Brain microvascular endothelial cell (primary cell): ENCODE measurements around the gene ANO3.

ENCODE experiments used
- DNase-seq: peaks from one replicate; pipeline ENCODE4 v3.0.0-alpha.2; 2020
- H3K27ac ChIP-seq: fragments of 250-450 bp; sonication (Bioruptor Pico); 2 replicates; pipeline ENCODE4 v1.5.1; 2020; ENCODE audit warnings: mild to moderate bottlenecking, moderate library complexity
- H3K27me3 ChIP-seq: fragments of 250-450 bp; sonication (Bioruptor Pico); replicated peaks from 2 replicates; pipeline ENCODE4 v1.5.1; 2020; ENCODE audit warnings: mild to moderate bottlenecking
- H3K36me3 ChIP-seq: fragments of 250-450 bp; sonication (Bioruptor Pico); replicated peaks from 2 replicates; pipeline ENCODE4 v1.5.1; 2020; ENCODE audit warnings: mild to moderate bottlenecking
- H3K4me3 ChIP-seq: 2 replicates; pipeline ENCODE4 v1.5.1; 2011; ENCODE audit warnings: low read depth, mild to moderate bottlenecking, control low read depth, low read length, moderate library complexity
- in situ Hi-C: cut with HindIII; loops from 2 replicates; pipeline ENCODE4 v1.10.0; 2017; ENCODE audit warnings: low sequenced_read_pairs, low pct_ligation_motif_present
- TF ChIP-seq, protein P1 (sequence below): IDR thresholded peaks from 2 replicates; pipeline ENCODE4 v1.5.1; 2011; ENCODE audit warnings: low read depth, mild to moderate bottlenecking, moderate library complexity, low read length, control low read depth, inconsistent platforms; ENCODE audit errors: missing control alignments

Gene ANO3

DNA sequence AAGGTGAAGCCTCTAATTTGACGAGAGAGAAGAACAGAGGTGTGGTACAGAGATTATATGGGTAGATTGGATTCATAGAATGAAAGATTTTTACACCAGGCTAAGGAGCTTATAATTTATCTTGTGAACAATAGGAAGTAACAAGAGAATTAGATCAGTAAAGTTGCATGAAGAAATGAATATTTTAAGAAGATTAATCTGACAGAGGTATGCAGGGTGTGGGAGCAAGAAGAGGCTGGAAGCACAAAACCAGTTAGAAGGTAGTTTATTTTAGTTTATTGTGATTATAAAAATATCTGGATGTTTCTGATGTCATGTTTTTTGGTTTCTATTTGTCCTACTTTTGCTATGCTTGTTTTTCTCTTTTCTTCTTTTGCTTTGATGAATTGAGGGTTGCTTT, 374.3 kb downstream of the ANO3 start:
- in situ Hi-C loops = no loop called here
- Histone ChIP-seq H3K36me3 (no peaks in the 10 kb centered on the region), H3K4me3 (no peak overlapping the region), H3K27me3 (no peaks in the 10 kb centered on the region), H3K27ac (no peak overlapping the region)
- DNase-seq = no peak
- TF ChIP-seq, protein P1, sequence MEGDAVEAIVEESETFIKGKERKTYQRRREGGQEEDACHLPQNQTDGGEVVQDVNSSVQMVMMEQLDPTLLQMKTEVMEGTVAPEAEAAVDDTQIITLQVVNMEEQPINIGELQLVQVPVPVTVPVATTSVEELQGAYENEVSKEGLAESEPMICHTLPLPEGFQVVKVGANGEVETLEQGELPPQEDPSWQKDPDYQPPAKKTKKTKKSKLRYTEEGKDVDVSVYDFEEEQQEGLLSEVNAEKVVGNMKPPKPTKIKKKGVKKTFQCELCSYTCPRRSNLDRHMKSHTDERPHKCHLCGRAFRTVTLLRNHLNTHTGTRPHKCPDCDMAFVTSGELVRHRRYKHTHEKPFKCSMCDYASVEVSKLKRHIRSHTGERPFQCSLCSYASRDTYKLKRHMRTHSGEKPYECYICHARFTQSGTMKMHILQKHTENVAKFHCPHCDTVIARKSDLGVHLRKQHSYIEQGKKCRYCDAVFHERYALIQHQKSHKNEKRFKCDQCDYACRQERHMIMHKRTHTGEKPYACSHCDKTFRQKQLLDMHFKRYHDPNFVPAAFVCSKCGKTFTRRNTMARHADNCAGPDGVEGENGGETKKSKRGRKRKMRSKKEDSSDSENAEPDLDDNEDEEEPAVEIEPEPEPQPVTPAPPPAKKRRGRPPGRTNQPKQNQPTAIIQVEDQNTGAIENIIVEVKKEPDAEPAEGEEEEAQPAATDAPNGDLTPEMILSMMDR = no peak

DNA sequence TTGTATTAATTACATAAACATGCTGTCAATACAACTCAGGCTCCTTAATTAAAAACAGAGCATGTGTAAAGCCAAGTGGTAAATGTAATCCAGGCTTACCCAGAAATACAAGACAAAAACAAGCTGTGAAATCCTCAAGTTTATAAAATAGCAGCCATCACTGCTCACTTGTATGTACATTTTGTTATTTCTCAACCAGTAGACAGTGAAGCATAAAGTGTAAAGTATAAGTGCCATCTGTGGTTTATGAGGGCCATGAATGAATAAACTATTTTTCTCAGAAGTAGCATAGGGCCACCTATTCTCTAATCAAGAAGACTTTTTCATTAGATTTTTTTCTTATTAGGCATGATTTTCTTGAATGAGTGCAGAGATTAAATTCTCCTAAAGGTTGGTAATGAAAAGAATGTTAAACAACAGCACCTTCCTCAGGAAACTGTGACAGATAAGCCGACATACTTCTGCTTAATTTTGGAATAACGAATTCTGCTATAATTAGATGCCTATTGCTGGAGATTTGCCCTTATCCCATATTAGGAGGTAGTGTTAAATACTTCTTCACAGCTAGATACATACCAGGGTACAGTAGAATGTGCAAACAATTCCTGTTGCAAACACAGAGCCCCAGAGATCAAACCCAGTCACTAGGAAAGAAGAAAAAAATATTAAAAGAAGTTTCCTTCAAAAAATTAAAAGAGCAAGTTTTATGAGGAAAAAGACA, 377.0 kb downstream of the ANO3 start:
- DNase-seq = no peak
- Histone ChIP-seq H3K27me3 (no peaks in the 10 kb centered on the region), H3K27ac (no peak overlapping the region), H3K4me3 (no peak overlapping the region), H3K36me3 (no peaks in the 10 kb centered on the region)
- in situ Hi-C loops = no loop called here
- TF ChIP-seq, protein P1 = no peak

DNA sequence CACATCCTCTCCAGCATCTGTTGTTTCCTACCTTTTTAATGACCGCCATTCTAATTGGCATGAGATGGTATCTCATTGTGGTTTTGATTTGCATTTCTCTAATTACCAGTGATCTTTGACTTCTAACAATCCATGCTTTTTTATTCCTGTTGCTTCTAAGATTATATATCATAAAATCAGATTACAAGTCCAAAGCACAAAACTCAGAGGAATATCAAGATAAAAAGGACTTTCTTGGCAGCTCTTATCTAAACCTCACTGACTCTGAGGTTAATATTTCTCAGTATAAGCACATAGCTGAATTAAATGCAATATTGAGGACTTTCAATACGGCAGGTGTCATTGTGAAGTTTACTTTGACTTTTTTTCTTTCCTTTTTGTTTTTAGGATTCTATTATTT, 378.6 kb downstream of the ANO3 start:
- no peak overlapping the region for H3K4me3 ChIP-seq
- DNase-seq = no peak
- in situ Hi-C loops = no loop called here
- H3K36me3 ChIP-seq = no peaks in the 10 kb centered on the region
- TF ChIP-seq, protein P1 = no peak
- H3K27me3 ChIP-seq = no peaks in the 10 kb centered on the region
- no peak overlapping the region for H3K27ac ChIP-seq

DNA sequence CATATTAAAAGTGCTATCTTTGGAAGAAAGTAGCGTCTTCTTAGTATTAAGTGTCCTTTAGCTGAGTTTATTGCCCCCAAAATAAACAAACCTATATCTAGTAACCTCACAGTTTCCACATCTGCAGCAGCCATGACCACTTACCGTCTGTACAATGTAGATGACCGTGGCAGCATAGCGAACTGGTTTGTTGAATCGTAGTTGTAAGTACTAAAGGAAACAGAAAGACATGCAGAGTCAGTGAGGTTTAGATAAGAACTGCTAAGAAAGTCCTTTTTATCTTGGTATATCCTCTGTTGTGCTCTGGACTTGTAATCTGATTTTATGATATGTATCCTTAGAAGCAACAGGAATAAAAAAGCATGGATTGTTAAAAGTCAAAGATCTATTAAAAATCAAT, 380.6 kb downstream of the ANO3 start:
- Histone ChIP-seq H3K27ac (no peak overlapping the region), H3K27me3 (no peaks in the 10 kb centered on the region), H3K36me3 (no peaks in the 10 kb centered on the region), H3K4me3 (no peak overlapping the region)
- in situ Hi-C loops = no loop called here
- TF ChIP-seq, protein P1 = no peak
- DNase-seq = no peak
